Left colon (tissue), 2 donors: ENCODE measurements around the gene NLGN2. TPM values are rescaled to one million over a fixed set of nuclear protein-coding genes. Genes with fewer than 3 reads are reported as not detected.

ENCODE experiments used
- ATAC-seq: fragments of 200-7000 bp; cut with Tn5 transposase; one replicate; pipeline ENCODE4 v1.9.1; 2020; ENCODE audit warnings: mild to moderate bottlenecking, moderate library complexity
- DNase-seq, 2 donors: peaks; one replicate each; pipeline ENCODE4 v3.0.0-alpha.2; 2020
- intact Hi-C, 2 donors: fragments of 100-400 bp; cut with DNase I in 1 of 2; cut with micrococcal nuclease in 1 of 2; formaldehyde crosslinking; loops; one replicate each; pipeline versions ENCODE4 v1.11.2 to v1.14.0; 2022; cut with DNase I, micrococcal nuclease
- total RNA-seq, 2 donors: library from RNA; stranded (reverse); fragmentation: NEBNext Ultra II Directional; extraction: Animal tissue kit (Norgen Biotek cat#: 25700); gene quantifications; one replicate each; pipeline ENCODE4 v1.2.1, GENCODE V29; 2021
- donor health status: DM: no; HTN: no; CAD: no.
- donor health status: DM: yes; HTN: yes; CAD: no.

NLGN2 gene
- total RNA-seq, 2 donors from 2014 or later = 2.7 to 6.6 TPM

- intact Hi-C loops = no loop called here
- DNase-seq (no peak), ATAC-seq (no peak)
These were observed 20.9 kb downstream of the NLGN2 start, which contains the start of gene SPEM3 for GRCh38 chr17:7428557-7428956. SPEM3 (plus strand) TSS chr17:7428857; CDS start chr17:7428903, 46 bp downstream.

DNA sequence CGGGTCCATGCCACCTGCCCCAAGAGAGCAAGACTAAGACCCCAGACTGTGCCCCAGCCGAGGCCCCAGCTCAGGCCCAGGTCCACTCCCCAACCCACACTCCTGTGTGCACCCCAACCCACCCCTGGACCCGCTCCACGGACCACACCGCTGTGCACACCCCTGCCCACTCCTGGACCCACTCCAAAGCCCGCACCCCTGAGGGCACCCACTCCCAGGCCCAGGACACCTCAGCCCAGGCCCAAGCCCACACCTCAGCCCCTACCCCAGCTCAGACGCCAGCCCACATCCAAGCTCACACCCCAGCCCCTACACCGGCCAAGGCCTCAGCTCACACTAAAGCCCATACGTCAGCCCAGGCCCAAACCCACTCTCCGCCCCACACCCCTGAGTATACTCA, 22.1 kb downstream of the NLGN2 start:
- DNase-seq = no peak
- no peak for ATAC-seq
- intact Hi-C loops = loop anchor here in 1 of 2 donors (10.0 kb wide), 1 partner anchor 75 kb away; the partner anchor contains the start of genes KCTD11 and TMEM95

- no peak for ATAC-seq
- DNase-seq = no peak
These were observed 23.6 kb downstream of the NLGN2 start for GRCh38 chr17:7431231-7431630.

DNA sequence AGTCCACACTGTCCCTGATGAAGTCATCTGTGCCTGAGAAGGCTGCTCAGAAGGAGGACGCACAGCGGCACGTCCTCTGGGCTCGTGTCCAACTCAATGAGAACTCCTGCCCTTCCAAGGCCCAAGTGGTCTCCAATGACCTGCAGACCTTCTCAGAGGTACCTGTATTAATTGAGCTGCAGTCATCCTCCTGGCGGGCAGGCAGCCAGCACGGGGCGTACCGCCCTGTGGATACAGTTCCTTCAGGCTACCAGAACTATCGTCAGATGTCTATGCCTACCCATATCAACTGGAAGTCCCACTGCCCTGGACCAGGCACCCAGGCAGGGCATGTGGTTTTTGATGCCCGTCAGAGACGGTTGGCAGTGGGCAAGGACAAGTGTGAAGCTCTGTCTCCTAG, 24.7 kb downstream of the NLGN2 start:
- DNase-seq (no peak), ATAC-seq (no peak)
- intact Hi-C loops = loop anchor here in 1 of 2 donors (10.0 kb wide), 1 partner anchor 77 kb away; the partner anchor contains the start of genes KCTD11 and TMEM95

More at GRCh38 chr17:7431231-7431630, 23.6 kb downstream of the NLGN2 start:
- intact Hi-C loops = loop anchor here in 1 of 2 donors (10.0 kb wide), 1 partner anchor 76 kb away; the partner anchor contains the start of genes KCTD11 and TMEM95

DNA sequence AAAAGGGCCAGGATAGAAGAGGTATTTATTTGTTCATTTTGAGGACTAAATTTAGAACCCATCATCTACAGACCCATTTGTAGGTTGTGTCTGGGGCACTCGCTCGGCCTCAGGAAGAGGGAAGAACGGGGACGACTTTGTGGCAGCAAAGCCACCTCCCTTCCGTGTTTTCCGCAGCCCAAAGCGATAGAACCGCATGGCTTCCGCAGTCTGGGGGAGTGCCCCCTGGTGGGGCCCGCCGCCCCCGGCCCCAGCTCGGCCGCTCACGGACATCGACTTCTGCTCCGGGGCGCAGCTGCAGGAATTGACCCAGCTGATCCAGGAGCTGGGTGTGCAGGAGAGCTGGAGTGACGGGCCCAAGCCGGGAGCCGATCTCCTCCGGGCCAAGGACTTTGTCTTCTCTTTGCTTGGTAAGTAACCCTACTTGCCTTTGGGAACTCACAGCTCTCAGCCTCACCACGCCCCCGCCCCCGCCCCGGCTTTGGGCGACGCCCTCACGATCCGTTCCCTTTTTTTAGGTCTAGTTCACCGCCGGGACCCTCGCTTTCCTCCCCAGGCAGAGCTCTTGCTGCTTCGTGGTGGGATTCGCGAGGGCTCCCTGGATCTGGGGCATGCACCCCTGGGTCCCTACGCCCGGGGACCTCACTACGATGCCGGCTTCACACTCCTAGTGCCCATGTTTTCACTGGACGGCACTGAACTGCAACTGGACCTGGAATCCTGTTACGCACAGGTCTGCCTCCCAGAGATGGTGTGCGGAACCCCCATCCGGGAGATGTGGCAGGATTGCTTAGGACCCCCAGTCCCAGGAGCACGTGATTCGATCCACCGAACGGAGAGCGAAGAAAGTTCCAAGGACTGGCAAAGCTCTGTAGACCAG, 28.3 kb downstream of the NLGN2 start:
- DNase-seq (peak; percentile 61 to 75), ATAC-seq (peak; percentile 43)
- intact Hi-C loops = loop anchor here in 1 of 2 donors (10.0 kb wide), 1 partner anchor 81 kb away; the partner anchor contains the start of genes KCTD11 and TMEM95

GRCh38 chr17:7436556-7437368, 29.1 kb downstream of the NLGN2 start:
- ATAC-seq (peak; percentile 72), DNase-seq (peak; percentile 74 to 87)
- intact Hi-C loops = loop anchor here in 1 of 2 donors (10.0 kb wide), 1 partner anchor 82 kb away; the partner anchor contains the start of genes KCTD11 and TMEM95

DNA sequence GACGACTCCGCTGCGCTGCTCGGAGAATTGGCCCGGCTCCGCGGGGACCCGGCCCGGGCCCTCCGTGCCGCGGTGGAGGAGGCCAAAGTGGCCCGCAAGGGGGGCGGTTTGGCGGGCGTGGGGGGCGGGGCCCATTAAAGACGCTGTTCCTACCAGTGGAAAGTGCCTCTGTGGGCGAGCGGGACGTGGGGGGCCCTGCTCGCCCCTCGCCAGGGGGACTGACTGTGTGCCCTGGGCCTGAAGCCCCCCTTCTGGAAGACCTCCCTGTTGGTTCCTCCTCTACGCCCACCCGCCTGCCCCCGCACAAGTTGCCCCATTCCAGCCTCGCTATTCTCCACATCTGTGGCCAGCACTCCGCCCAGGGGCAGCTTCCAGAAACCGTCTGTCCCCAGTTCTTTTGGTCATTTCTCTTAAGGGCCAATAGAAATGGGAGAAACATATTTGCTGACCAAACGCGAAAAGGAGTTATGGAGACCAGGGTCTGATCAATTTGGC, 29.8 kb downstream of the NLGN2 start:
- ATAC-seq (no peak), DNase-seq (no peak)
- intact Hi-C loops = loop anchor here in 1 of 2 donors (10.0 kb wide), 1 partner anchor 83 kb away; the partner anchor contains the start of genes KCTD11 and TMEM95

- DNase-seq (peak; percentile 54 to 66), ATAC-seq (no peak)
- intact Hi-C loops = loop anchor here in 1 of 2 donors (10.0 kb wide), 1 partner anchor 83 kb away; the partner anchor contains the start of genes KCTD11 and TMEM95
These were observed 30.4 kb downstream of the NLGN2 start for GRCh38 chr17:7437950-7438614.

- intact Hi-C loops = loop anchor here in 1 of 2 donors (10.0 kb wide), 1 partner anchor 84 kb away; the partner anchor contains the start of genes KCTD11 and TMEM95
- no peak for DNase-seq
- no peak for ATAC-seq
These were observed 31.2 kb downstream of the NLGN2 start for GRCh38 chr17:7438656-7439460.

DNA sequence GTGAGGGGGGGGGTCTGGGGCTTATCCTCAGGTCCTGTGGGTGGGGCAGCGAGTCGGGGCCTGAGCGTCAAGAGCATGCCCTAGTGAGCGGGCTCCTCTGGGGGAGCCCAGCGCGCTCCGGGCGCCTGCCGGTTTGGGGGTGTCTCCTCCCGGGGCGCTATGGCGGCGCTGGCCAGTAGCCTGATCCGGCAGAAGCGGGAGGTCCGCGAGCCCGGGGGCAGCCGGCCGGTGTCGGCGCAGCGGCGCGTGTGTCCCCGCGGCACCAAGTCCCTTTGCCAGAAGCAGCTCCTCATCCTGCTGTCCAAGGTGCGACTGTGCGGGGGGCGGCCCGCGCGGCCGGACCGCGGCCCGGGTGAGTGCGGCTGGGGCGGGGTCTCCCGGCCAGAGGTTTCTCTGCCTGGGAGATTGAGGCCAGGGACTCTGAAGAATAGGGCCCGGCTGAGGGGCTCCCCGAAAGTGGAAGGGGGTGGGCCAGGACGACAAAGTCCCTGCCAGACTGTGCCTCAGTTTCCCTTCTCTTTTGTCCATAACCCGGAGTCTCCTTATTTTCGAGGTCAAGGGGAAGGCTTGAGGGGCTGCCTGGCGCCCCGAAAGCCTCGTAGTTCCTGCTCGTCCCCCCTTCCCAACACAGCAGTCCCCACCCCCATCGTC, 31.9 kb downstream of the NLGN2 start, which contains the start of gene FGF11:
FGF11 (plus strand) TSS at position 51 of the 651 bp plus-strand sequence; CDS start at position 160, 109 bp downstream.
- intact Hi-C loops = loop anchor here in 1 of 2 donors (10.0 kb wide), 1 partner anchor 85 kb away; the partner anchor contains the start of genes KCTD11 and TMEM95

DNA sequence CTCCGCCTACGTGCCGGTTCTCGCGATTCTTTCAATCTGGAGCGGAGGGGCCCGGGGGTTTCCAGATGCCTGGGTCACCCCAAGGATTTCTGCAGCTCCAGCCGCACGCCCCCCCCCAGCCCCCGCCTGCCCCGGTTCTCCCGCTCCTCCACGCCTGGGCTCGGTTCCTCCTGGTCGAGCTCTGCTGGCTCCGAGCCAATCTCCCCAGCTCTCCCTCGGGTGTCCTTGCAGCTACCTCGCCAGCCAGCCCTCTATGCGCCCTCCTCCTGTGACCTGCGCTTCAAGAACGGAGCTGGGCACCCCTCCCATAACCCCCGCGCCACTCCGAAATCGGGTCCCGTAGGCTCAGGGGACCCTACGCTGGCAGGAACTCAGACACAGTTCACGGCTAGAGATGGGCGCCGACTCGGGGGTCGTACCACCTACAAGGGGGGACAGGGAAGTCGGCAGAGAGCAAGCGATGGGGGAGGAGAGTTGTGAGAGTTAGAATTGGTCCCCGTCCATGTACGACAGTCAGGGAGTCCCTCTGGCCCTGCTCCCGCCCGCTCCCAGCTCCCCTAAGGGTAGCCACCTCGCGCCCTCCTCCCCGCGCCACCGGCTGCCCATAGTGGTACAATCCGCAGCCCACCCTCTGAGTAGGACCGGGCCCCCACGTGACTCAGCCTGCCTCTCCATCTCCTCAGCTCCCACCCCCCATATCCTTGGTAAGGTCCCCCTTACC, 32.6 kb downstream of the NLGN2 start:
- DNase-seq = peak; percentile 60 to 68
- intact Hi-C loops = no loop called here
- ATAC-seq = no peak

More for the DNA sequence above, 31.9 kb downstream of the NLGN2 start, which contains the start of gene FGF11:
- ATAC-seq (no peak), DNase-seq (no peak)

DNA sequence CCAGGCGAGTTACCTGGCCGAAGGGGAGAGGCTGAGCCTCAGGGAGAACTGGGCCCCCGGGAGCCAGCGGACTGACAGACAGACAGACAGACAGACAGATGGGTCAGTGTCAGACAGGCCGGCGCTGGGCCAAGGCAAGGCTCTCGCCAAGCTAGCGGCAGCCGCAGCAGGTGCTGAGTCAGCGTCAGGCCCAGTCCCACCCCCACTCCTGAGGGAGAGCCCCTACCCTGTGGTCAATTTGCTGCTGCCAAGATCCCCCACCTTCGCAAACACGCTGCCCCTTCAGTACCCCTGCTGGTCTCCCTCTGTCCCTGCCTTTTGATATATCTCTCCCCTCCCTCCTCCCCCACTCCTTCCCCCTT, 33.2 kb downstream of the NLGN2 start:
- peak in 1 of 2 donors; percentile 27 for DNase-seq
- no peak for ATAC-seq
- intact Hi-C loops = no loop called here

GRCh38 chr17:7441266-7441665, 33.6 kb downstream of the NLGN2 start:
- intact Hi-C loops = no loop called here
- DNase-seq (no peak), ATAC-seq (no peak)

- DNase-seq (no peak), ATAC-seq (no peak)
- intact Hi-C loops = no loop called here
These were observed 34.5 kb downstream of the NLGN2 start for GRCh38 chr17:7442142-7442541.

- DNase-seq = no peak
- no peak for ATAC-seq
- intact Hi-C loops = no loop called here
These were observed 36.1 kb downstream of the NLGN2 start for GRCh38 chr17:7443499-7444485.
